ENCODE data around the gene CHIC2. TPM values are rescaled to one million over a fixed set of nuclear protein-coding genes. Genes with fewer than 3 reads are reported as not detected.

CHIC2 gene
- total and polyA plus RNA-seq, 2 of the 8 experiments (the other 6 are each of a cell fraction or from before 2014, with no cell fraction given) = 4.5 to 10.9 TPM

GRCh38 chr4:53963781-53964180 lies 100.6 kb downstream of the CHIC2 start (continued):
- no peak for TF ChIP-seq CHD7 (IDR thresholded peaks at IDR 0.05; ENCODE audit: insufficient replicate concordance, low read length)
- TF ChIP-seq TCF12 (IDR thresholded peaks at IDR 0.05; ENCODE audit: low read depth, low read length) = no peak
- no peak for TF ChIP-seq CREB1 (IDR thresholded peaks at IDR 0.05)
- TF ChIP-seq NRF1 (IDR thresholded peaks at IDR 0.05; ENCODE audit: low read depth, low read length) = no peak
- TF ChIP-seq KDM1A (IDR thresholded peaks at IDR 0.05; ENCODE audit: borderline replicate concordance, low read length) = no peak
- no peak for TF ChIP-seq GTF2F1 (IDR thresholded peaks at IDR 0.05; ENCODE audit: borderline replicate concordance, low read depth, low read length)
- no peak for TF ChIP-seq CTCF (IDR thresholded peaks at IDR 0.05; ENCODE audit: control extremely low read depth in 1 of 3, insufficient read depth in 1 of 3, low read depth in 1 of 3, low read length in 3 of 3)

Measured in H1 (cell line).